NOMO-1 treated with dmso at 0.1 percent for 144 hours (cell line): Measurements from ENCODE around the gene DDX43.
"Not testable (repeated sequence)": the region's sequence is repeated elsewhere in the genome, so short reads cannot be mapped to it uniquely, and the experiment has no call there.

ENCODE experiments used
- DNase-seq: peaks from one replicate; lab custom pipeline; 2025; ENCODE audit not compliant: unreplicated experiment; lab: John Stamatoyannopoulos, UW

The DDX43 gene

GRCh38 chr6:73388800-73389512, 5.7 kb upstream of the DDX43 start:
- peak; percentile 68 for DNase-seq

DNA sequence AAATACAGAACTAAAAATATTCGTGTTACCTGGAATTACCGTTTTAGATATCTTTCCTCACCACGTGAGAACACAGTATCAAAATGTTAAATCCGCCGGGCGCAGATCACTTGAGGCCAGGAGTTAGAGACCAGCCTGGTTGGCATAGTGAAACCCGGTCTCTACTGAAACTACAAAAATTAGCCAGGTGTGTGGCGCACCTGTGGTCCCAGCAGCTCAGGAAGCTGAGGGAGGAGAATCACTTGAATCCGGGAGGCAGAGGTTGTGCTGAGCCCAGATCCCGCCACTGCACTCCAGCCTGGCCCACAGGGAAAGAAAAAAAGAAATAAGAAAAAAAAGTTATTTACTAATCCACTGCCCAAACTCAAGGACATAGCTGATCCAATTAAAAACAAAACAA, 4.8 kb upstream of the DDX43 start:
- no peak for DNase-seq

- DNase-seq: no peak
These were observed 3.0 kb upstream of the DDX43 start for GRCh38 chr6:73391675-73392074.

GRCh38 chr6:73392188-73392587, 2.4 kb upstream of the DDX43 start:
- DNase-seq: not testable (repeated sequence)

GRCh38 chr6:73393278-73393677, 1.4 kb upstream of the DDX43 start:
- no peak for DNase-seq

- no peak for DNase-seq
These were observed 1.2 kb downstream of the DDX43 start for GRCh38 chr6:73395875-73396274.

- DNase-seq: no peak
These were observed 6.0 kb downstream of the DDX43 start for GRCh38 chr6:73400656-73401055.

GRCh38 chr6:73409395-73409794, 14.8 kb downstream of the DDX43 start:
- DNase-seq: no peak

DNA sequence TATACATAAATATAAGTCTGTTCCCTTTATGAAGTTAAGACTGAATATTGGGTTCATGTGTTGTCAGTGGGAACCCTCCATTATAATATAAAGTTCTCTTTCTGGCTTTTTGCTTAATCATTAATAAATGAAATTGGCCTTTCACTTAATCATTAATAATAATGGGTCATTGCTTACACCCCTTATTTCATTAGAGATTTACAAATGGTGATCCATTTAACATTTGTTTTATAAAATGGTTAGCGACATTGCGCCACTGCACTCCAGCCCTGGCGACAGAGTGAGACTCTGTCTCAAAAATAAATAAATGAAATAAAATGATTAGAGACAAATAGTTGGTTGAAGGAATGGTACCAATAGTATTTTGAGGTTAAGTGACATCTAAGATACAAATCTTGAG, 18.5 kb downstream of the DDX43 start:
- DNase-seq: no peak

DNA sequence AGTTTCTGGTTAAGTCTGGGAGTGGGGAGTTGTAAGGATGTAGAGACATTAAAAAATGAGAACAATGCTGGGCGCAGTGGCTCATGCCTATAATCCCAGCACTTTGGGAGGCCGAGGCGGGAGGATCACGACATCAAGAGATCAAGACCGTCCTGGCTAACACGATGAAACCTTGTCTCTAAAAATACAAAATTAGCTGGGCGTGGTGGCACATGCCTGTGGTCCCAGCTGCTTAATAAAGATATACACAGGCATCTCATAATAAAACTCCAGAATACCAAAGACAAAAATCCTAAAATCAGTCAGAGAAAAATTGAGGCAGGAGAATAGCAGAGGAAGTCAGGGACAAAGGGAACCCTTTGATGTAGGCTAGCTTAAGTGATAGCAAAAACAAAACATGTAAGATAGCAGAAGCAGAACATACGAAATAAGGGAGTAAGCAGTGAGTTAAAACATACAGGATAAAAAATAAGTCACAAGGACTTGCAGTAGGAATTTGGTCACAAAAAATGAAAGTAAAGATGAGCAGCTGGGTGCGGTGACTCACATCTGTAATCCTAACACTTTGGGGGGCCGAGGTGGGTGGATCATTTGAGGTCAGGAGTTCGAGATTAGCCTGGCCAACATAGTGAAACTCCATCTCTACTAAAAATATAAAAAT, 23.6 kb downstream of the DDX43 start:
- DNase-seq: no peak

GRCh38 chr6:73421534-73421933, 26.9 kb downstream of the DDX43 start:
- DNase-seq: no peak

DNA sequence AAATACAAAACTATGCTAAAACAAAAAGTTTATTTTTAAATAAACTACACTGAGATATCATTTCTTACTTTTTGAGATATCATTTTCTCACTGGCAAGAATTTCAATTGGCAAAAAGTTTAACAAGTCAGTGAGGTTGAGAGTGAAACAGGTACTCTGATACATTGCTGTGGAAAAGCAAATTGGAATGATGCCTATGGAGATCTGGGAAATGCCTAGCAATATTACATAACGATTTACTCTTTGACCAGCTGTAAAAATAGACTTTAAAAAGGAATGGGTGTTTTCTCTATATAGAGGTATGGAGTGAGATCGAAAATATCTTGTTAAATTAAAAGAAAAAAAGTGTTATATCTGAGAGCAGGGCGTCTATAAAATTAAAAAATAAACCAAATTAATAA, 40.6 kb downstream of the DDX43 start:
- no peak for DNase-seq

DNA sequence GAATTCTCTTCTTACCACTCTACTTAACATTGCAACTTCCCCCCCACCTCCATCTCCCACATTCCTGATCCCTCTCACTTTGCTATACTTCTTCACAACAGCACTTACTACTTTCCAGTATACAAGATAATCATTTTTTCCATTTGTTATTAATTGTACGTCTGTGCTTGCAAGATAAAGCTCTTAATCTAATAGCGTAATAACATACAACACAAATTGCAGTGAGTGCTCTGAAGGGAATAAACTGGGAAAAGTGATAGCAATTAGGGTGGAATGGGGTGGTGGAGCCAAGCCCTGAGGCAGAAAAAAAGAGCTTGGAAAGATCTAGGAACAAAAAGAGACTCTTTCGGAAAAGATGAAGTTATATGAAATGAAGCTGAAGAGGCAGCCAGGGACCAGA, 48.9 kb downstream of the DDX43 start:
- DNase-seq: no peak

DNA sequence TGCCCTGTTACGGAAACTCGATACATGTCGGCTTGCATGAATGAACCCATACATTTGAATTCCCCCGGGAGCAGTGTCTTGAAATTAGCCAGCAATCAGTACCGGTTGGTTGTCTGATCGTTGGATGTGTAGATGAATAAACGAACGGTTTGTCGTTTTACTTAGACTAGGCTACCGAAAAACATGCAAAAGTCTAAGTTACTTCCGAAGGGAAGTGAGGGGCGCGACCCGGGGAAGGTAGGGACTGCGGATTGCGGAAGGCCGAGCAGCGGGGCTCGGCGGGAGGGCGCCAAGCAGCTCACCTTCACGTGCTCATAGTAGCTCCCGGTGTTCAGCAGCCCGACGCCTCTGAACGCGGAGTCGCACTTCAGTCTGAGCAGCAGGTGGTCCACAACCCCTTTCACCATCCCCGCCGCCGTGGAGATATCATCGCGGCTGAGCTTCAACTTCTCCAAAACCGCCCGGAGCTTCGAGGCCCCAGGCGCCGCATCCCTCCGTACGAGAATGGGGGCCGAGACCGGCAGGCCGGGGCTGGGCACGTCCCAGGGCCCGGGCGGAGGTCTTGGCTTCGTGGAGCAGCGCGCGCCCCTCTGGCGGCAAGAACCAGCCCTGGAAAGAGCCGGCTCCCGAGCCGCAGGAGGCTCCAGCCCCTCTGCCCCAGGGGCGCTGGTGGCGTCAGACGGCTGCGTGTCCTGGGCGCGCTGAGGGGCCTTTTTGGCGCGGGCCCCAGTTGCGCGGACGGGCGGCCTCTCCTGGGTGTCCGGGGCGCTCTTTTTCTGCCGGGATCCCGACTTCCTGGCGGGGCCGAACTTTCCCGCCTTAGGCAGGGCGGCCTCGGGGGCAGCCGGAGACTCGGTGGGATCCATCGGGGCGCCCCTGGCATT, 56.8 kb downstream of the DDX43 start:
- DNase-seq: peak; percentile 42

DNA sequence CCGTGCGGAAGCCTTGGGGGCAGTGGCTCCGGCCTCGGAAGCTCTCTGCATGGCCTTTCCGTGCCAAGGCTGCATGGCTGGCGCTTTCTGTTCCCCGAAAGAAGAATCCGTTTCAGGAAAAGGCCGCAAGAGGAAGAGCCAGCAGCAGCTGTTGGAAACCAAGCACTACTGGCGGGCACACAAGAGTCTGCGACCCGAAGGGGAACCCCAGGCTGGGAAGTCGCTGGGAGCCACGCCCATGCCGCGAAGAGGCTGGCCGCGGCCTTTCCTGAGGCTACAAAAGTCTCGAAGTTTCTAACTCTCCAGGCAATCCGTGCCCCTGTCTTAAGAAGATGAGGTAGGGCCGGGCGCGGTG, 57.5 kb downstream of the DDX43 start, which contains the start of gene CGAS:
Gene CGAS, minus strand, starts transcription at position 191 of the 355 bp plus-strand sequence. Its CDS starts 116 bp downstream, at position 75.
- peak; percentile 81 for DNase-seq

GRCh38 chr6:73455865-73456629, 61.4 kb downstream of the DDX43 start:
- peak; percentile 84 for DNase-seq

- DNase-seq: not testable (repeated sequence)
These were observed 64.8 kb downstream of the DDX43 start for GRCh38 chr6:73459474-73459873.

- no peak for DNase-seq
These were observed 65.4 kb downstream of the DDX43 start for GRCh38 chr6:73460056-73460455.

DNA sequence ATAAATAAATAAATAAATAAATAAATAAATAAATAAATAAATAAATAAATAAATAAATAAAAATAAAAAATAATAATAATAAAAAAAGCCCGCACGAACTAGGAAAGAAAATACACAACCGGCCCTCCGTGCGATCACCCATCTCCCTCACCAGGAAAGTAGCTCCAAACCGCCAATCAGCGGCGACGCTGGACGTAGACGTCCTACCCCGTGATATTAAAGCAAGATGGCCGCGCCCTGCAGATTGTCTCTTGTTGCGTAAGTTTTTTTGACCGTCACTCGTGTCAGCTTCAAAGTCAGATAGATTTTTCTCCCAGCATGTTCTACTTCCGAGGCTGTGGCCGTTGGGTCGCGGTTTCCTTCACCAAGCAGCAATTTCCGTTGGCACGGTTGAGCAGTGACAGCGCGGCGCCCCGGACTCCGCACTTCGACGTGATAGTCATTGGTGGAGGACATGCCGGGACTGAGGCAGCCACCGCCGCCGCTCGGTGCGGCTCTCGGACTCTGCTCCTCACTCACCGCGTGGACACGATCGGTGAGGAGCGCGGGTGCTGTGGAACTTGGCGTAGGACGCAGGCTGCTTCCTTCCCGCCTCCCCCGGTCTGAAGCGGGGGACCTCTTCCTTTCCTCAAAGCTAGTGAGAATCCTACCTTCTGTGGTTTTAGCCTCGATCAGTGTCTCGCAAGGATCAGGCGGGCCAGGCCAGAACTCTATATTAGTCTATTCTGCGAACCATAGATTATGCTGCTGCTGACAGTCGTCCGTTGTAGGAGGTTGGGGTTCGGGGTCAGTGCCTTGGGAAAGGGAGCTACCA, 67.1 kb downstream of the DDX43 start, which contains the start of gene MTO1:
Gene MTO1, plus strand, starts transcription at position 201 of the 814 bp plus-strand sequence. Its CDS starts 118 bp downstream, at position 319.
- DNase-seq: peak; percentile 90
